ENCODE results near the gene DIP2C.

DIP2C gene

DNA sequence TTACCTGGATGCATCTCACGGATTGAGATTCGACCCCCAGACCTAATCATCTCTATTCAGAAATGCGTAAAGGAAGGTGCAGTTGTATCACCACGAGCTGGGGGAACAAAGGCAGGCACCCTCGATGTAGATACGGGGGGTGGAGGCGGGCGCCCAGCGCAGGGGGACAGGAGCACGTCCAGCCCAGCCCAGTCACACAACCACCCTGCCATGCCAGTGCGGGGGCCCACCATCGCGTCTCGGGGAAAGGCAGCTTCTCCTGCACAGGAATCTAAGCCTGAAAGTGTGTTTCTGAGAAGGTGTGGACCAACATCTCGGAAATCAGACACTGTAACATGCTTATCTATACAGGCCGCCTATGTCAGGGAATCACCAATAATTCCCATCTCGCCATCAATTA is 131.1 kb downstream of the DIP2C start:
- TF ChIP-seq, protein P1, sequence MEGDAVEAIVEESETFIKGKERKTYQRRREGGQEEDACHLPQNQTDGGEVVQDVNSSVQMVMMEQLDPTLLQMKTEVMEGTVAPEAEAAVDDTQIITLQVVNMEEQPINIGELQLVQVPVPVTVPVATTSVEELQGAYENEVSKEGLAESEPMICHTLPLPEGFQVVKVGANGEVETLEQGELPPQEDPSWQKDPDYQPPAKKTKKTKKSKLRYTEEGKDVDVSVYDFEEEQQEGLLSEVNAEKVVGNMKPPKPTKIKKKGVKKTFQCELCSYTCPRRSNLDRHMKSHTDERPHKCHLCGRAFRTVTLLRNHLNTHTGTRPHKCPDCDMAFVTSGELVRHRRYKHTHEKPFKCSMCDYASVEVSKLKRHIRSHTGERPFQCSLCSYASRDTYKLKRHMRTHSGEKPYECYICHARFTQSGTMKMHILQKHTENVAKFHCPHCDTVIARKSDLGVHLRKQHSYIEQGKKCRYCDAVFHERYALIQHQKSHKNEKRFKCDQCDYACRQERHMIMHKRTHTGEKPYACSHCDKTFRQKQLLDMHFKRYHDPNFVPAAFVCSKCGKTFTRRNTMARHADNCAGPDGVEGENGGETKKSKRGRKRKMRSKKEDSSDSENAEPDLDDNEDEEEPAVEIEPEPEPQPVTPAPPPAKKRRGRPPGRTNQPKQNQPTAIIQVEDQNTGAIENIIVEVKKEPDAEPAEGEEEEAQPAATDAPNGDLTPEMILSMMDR (IDR thresholded peaks at IDR 0.05) = no peak

DNA sequence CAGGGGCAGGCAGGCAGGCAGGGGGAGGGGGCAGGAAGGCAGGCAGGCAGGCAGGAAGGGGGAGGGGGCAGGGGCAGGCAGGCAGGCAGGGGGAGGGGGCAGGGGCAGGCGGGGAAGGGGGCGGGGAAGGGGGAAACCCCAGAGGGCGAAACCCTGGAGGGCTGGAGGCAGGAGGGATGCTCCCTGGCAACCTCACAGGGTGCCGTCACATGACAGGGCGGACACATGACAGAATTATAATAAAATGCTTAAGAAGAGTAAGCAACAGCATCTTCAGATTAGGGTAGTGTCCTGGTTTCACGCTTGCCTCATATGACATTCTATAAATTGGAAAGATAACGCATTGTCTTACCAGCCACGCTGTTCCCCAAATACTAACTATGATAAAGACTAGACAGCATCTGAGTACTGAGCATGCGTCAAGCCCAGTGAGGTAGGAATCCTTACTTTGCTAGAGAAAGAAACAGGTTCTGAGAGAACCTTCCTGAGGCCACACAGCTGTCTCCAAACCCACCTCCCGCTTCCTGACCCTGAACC is 131.6 kb downstream of the DIP2C start:
- TF ChIP-seq, protein P1 (IDR thresholded peaks at IDR 0.05) = no peak

DNA sequence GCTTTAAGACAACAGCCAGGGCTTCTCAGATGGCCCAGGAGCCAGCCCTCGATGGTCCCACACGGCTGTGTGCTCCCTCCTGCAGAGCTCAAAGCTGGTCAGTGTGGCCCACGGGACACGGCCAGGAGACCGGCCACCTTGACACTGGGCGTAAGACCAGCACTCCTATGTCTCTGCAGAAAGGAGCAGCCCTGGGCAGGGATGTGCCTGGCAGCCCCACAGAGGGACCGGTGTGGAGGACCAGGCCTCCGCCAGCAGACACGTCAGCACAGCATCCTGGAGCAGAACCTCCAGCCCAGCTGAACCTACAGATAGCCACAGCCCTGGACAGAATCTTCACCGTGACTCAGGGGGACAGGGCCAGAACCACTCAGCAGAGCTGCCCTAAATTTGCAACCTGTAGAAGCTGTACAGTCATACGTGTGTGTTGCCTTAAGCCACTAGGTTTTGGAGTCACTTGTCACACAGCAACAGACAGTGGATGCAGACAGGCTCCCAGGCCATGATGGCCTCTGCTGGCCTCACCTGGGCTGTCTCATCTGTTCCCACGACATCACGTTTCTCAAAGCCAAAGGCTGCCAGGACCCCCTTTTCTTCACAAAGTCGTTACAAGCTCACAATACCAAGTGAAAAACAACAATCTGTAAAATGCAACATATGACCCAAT is 132.4 kb downstream of the DIP2C start:
- TF ChIP-seq, protein P1 (IDR thresholded peaks at IDR 0.05) = no peak

DNA sequence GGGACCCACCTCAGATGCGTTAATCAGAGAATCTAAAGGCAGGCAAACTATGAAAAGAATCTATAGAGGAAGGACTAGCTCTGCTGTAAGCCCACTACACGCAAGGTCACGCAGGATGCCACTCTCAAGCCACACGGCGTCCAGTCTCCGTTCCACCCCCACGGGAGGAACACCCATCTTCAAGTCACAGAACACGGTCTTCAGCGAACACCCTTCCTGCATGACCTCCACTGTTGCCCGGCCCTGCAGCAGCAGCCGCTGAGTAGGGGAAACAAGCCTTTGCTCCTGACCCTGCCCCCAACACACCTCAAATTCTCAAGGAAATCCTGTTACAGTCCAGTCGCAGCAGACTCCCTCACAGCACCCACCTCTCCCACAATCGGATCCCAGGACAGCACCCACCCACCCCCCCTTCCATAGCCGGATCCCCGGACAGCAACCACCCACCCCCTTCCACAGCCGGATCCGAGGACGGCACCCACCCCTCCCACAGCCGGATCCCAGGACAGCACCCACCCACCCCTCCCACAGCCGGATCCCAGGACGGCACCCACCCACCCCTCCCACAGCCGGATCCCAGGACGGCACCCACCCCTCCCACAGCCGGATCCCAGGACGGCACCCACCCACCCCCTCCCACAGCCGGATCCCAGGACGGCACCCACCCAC is 133.7 kb downstream of the DIP2C start:
- TF ChIP-seq, protein P1 (IDR thresholded peaks at IDR 0.05) = no peak

DNA sequence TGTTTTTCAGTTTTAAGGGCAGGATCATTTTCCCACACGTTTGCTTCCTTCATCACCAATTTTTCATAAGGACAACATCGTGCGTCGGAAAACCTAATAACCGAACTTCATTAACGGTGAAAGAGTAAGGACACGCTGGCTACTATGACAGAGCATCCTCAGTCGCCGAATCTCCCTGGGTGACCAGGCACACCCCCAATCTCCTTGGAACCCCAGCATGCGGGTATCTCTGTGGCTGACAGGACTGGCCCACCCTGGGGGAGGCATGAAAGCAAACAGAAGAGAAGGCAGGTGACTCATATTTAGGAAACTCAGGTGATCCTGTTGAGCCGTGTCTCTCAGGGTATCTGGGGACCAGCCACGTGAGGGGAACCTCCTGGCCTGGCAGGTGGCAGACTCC is 134.2 kb downstream of the DIP2C start:
- TF ChIP-seq, protein P1 (IDR thresholded peaks at IDR 0.05) = no peak

DNA sequence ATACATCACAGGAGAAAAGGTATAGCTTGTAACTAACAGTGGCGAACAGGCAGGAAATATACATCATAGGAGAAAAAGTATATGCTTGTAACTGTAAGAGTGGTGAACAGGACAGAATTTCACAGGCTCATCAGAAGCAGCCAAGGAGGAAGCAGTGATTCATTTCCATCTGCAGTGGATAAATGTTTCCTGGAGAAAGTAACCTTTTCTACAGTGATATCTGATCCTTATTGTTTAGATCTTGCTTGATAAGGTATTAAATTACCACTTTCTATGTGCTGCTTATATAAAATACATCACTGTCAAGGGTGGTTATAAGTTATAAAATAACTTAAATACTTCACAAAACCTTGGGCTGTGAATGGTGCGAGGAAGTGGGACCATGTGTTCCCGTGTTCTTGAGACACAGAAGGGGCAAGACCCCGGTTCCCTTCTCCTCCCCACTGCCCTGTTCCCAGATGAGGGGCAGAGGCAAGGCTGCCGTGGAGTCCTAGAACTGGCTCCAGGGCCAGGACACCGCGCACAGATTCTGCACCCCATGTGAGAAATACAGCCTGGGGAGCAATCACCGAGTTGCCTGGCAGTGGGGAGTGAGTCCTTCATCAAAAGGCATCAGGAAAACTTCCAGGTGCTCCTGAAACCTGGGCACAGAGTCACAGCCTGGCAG is 135.2 kb downstream of the DIP2C start:
- TF ChIP-seq, protein P1 (IDR thresholded peaks at IDR 0.05) = no peak

DNA sequence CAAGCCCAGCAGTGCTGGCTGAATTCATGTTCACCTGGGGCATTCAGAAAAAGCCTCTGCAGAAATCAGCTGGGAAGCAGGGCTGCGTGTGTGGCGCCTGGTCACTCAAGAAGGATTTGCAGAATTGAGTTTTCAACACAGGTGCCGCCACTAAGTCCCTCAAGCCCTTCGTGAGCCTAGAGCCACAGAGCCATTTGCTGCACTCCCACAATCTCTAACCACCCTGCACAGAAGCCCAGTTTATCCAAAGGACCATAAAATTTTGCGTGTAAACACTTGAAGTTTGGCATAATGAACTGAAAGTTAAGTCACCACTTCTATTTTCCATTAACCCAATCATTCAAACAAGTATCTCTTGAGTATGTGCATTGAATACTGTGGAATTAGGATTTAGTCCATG is 136.2 kb downstream of the DIP2C start:
- TF ChIP-seq, protein P1 (IDR thresholded peaks at IDR 0.05) = no peak

Measured in LNCAP (cell line).